Measurements from ENCODE around the gene CDH13. TPM values are rescaled to one million over a fixed set of nuclear protein-coding genes. Genes with fewer than 3 reads are reported as not detected.

Gene CDH13
- polyA plus RNA-seq, 2 of the 4 experiments (the other 2 are of a cell fraction): not detected

- POLR2A ChIA-PET: no interaction called here
- Histone ChIP-seq H3K4me1 (no peaks in the 10 kb centered on the region), H3K27ac (no peak overlapping the region), H3K4me2 (no peak overlapping the region), H3K9me3 (no peaks in the 10 kb centered on the region), H3K4me3 (no peak overlapping the region)
- no peak for FAIRE-seq
- WGBS (ENCODE audit: missing lambda C conversion rate): 0% methylated on average over 1 of the region's 1 CpG
- CTCF ChIA-PET: no interaction called here
- no peak for TF ChIP-seq RNF2 (IDR thresholded peaks at IDR 0.05; ENCODE audit: borderline replicate concordance, low read depth)
- TF ChIP-seq FOSB (CRISPR knock-in tag; IDR thresholded peaks at IDR 0.05): no peak
- TF ChIP-seq NFE2L2 (conservative IDR thresholded peaks at IDR 0.05; ENCODE audit: low read length): no peak
- TF ChIP-seq MAFK (IDR thresholded peaks at IDR 0.05; ENCODE audit: partially characterized antibody): no peak
- TF ChIP-seq TFCP2L1 (CRISPR knock-in tag; IDR thresholded peaks at IDR 0.05): no peak
- TF ChIP-seq ZNF302 (CRISPR knock-in tag; IDR thresholded peaks at IDR 0.05): no peak
- TF ChIP-seq BHLHE40 (IDR thresholded peaks at IDR 0.05; ENCODE audit: low read depth, low read length): no peak
- no peak for TF ChIP-seq CEBPB (IDR thresholded peaks at IDR 0.05)
- no peak for TF ChIP-seq POLR2A (IDR thresholded peaks at IDR 0.05; ENCODE audit: low read length)
- TF ChIP-seq PHF8 (IDR thresholded peaks at IDR 0.05; ENCODE audit: borderline replicate concordance, low read depth): no peak
- no peak for TF ChIP-seq ELK1 (IDR thresholded peaks at IDR 0.05; ENCODE audit: low read depth, low read length)
- no peak for TF ChIP-seq RCOR1 (IDR thresholded peaks at IDR 0.05; ENCODE audit: low read depth, low read length)
- no peak for TF ChIP-seq KDM1A (IDR thresholded peaks at IDR 0.05; ENCODE audit: low read depth)
- TF ChIP-seq HDAC2 (IDR thresholded peaks at IDR 0.05): no peak
- TF ChIP-seq JUNB (IDR thresholded peaks at IDR 0.05): no peak
- no peak for TF ChIP-seq POLR2AphosphoS2 (conservative IDR thresholded peaks at IDR 0.05; ENCODE audit: low read length)
- TF ChIP-seq CBX8 (IDR thresholded peaks at IDR 0.05): no peak
- ATAC-seq: no peak
- DNase-seq (ENCODE audit: low read depth in 1 of 2, low spot score in 1 of 2): no peak
Observed at GRCh38 chr16:82943371-82943770, 316.6 kb downstream of the CDH13 start.

GRCh38 chr16:82945420-82946101, 318.8 kb downstream of the CDH13 start:
- Histone ChIP-seq H3K4me3 (no peak overlapping the region), H3K4me2 (no peak overlapping the region), H3K9me3 (no peaks in the 10 kb centered on the region), H3K27ac (no peak overlapping the region), H3K4me1 (no peaks in the 10 kb centered on the region)
- ATAC-seq (no peak), FAIRE-seq (no peak), DNase-seq (ENCODE audit: low read depth in 1 of 2, low spot score in 1 of 2) (no peak)
- TF ChIP-seq ZC3H11A (IDR thresholded peaks at IDR 0.05): no peak
- POLR2A ChIA-PET: no interaction called here
- CTCF ChIA-PET: no interaction called here
- WGBS (ENCODE audit: missing lambda C conversion rate): 33% methylated on average over 12 of the region's 12 CpGs

GRCh38 chr16:82947698-82948097, 320.9 kb downstream of the CDH13 start:
- POLR2A ChIA-PET: no interaction called here
- no peak for FAIRE-seq

GRCh38 chr16:82949016-82949415, 322.2 kb downstream of the CDH13 start:
- DNase-seq (ENCODE audit: low read depth in 1 of 2, low spot score in 1 of 2) (no peak), FAIRE-seq (no peak), ATAC-seq (no peak)
- WGBS (ENCODE audit: missing lambda C conversion rate): 3% methylated on average over 5 of the region's 5 CpGs
- Histone ChIP-seq H3K4me1 (no peaks in the 10 kb centered on the region), H3K9me3 (no peaks in the 10 kb centered on the region), H3K4me3 (no peak overlapping the region), H3K4me2 (no peak overlapping the region), H3K27ac (no peak overlapping the region)
- POLR2A ChIA-PET: no interaction called here
- CTCF ChIA-PET: no interaction called here
- no peak for TF ChIP-seq ZSCAN20 (CRISPR knock-in tag; IDR thresholded peaks at IDR 0.05)
- no peak for TF ChIP-seq RARB (CRISPR knock-in tag; IDR thresholded peaks at IDR 0.05)
- TF ChIP-seq HOXA7 (CRISPR knock-in tag; IDR thresholded peaks at IDR 0.05): no peak
- TF ChIP-seq RNF2 (IDR thresholded peaks at IDR 0.05; ENCODE audit: borderline replicate concordance, low read depth): no peak
- TF ChIP-seq HOXB13 (CRISPR knock-in tag; IDR thresholded peaks at IDR 0.05; ENCODE audit: low read depth): no peak
- TF ChIP-seq CBX2 (IDR thresholded peaks at IDR 0.05; ENCODE audit: borderline replicate concordance, low read depth): no peak
- no peak for TF ChIP-seq ZC3H11A (IDR thresholded peaks at IDR 0.05)
- no peak for TF ChIP-seq ELK1 (IDR thresholded peaks at IDR 0.05; ENCODE audit: low read depth, low read length)
- TF ChIP-seq RCOR1 (IDR thresholded peaks at IDR 0.05; ENCODE audit: low read depth, low read length): no peak
- TF ChIP-seq FOXS1 (CRISPR knock-in tag; IDR thresholded peaks at IDR 0.05): no peak
- no peak for TF ChIP-seq USF2 (IDR thresholded peaks at IDR 0.05)
- no peak for TF ChIP-seq RFX5 (IDR thresholded peaks at IDR 0.05)
- TF ChIP-seq TP53 (CRISPR knock-in tag; IDR thresholded peaks at IDR 0.05): no peak
- no peak for TF ChIP-seq NFE2L2 (conservative IDR thresholded peaks at IDR 0.05; ENCODE audit: low read length)
- TF ChIP-seq HEYL (CRISPR knock-in tag; IDR thresholded peaks at IDR 0.05): no peak
- TF ChIP-seq E2F6 (IDR thresholded peaks at IDR 0.05; ENCODE audit: borderline replicate concordance, low read depth): no peak

More at GRCh38 chr16:82947698-82948097, 320.9 kb downstream of the CDH13 start:
- H3K27ac ChIP-seq: no peak overlapping the region
- ATAC-seq (no peak), DNase-seq (ENCODE audit: low read depth in 1 of 2, low spot score in 1 of 2) (no peak)
- H3K4me2 ChIP-seq: no peak overlapping the region
- H3K9me3 ChIP-seq: no peaks in the 10 kb centered on the region
- TF ChIP-seq NR3C1 (IDR thresholded peaks at IDR 0.05) (no peak), HOXB5 (CRISPR knock-in tag; IDR thresholded peaks at IDR 0.05) (no peak), CEBPB (IDR thresholded peaks at IDR 0.05) (no peak), RCOR1 (IDR thresholded peaks at IDR 0.05; ENCODE audit: low read depth, low read length) (no peak), RFX5 (IDR thresholded peaks at IDR 0.05) (no peak), TFCP2L1 (CRISPR knock-in tag; IDR thresholded peaks at IDR 0.05) (no peak), FOSB (CRISPR knock-in tag; IDR thresholded peaks at IDR 0.05) (no peak)
- H3K4me3 ChIP-seq: no peak overlapping the region
- H3K4me1 ChIP-seq: no peaks in the 10 kb centered on the region
- CTCF ChIA-PET: no interaction called here
